Measurements from ENCODE around the gene AKAP6. TPM values are rescaled to one million over a fixed set of nuclear protein-coding genes. Genes with fewer than 3 reads are reported as not detected.

AKAP6 gene
- total and polyA plus RNA-seq, 8 donors: 3.7 to 7.2 (median 6.0) TPM

- intact Hi-C loops (cut with DNase I): no loop called here
- TF ChIP-seq, protein P1, sequence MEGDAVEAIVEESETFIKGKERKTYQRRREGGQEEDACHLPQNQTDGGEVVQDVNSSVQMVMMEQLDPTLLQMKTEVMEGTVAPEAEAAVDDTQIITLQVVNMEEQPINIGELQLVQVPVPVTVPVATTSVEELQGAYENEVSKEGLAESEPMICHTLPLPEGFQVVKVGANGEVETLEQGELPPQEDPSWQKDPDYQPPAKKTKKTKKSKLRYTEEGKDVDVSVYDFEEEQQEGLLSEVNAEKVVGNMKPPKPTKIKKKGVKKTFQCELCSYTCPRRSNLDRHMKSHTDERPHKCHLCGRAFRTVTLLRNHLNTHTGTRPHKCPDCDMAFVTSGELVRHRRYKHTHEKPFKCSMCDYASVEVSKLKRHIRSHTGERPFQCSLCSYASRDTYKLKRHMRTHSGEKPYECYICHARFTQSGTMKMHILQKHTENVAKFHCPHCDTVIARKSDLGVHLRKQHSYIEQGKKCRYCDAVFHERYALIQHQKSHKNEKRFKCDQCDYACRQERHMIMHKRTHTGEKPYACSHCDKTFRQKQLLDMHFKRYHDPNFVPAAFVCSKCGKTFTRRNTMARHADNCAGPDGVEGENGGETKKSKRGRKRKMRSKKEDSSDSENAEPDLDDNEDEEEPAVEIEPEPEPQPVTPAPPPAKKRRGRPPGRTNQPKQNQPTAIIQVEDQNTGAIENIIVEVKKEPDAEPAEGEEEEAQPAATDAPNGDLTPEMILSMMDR (IDR thresholded peaks at IDR 0.05): no peak
Observed at GRCh38 chr14:32421781-32422180, 92.7 kb downstream of the AKAP6 start.

DNA sequence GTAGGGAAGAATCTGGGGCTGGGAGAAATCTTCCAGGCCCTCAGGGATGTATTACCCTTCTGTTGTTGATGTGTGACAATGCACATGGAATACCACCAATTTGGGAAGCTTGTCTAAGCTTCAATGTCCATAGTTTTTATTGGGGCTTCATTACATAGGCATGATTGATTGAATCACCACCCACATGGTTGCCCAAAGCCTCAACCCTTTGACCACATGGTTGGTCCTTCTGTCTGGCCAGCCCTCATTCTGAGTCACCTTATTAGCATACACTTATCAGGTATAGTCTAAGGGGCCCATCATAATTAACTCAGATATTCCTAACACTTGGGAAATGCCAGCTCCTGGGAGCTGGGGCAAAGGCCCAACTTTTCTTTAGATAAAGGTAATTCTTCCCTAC is 93.3 kb downstream of the AKAP6 start:
- no peak for DNase-seq
- H3K36me3 ChIP-seq: no peaks in the 10 kb centered on the region
- ATAC-seq: no peak
- H3K27me3 ChIP-seq: no peaks in the 10 kb centered on the region
- H3K4me3 ChIP-seq: no peak overlapping the region
- TF ChIP-seq, protein P1 (IDR thresholded peaks at IDR 0.05): no peak
- intact Hi-C loops (cut with DNase I): no loop called here
- H3K9me3 ChIP-seq: peaks cover 0 to 15% of the 10 kb centered on the region in 2 donors
- no peak overlapping the region for H3K27ac ChIP-seq
- H3K4me1 ChIP-seq: no peaks in the 10 kb centered on the region

More at GRCh38 chr14:32421781-32422180, 92.7 kb downstream of the AKAP6 start:
- Histone ChIP-seq H3K4me3 (no peak overlapping the region), H3K27ac (no peak overlapping the region), H3K9me3 (peaks cover 0 to 15% of the 10 kb centered on the region in 2 donors), H3K4me1 (no peaks in the 10 kb centered on the region), H3K36me3 (no peaks in the 10 kb centered on the region), H3K27me3 (no peaks in the 10 kb centered on the region)
- DNase-seq (no peak), ATAC-seq (no peak)

GRCh38 chr14:32426028-32426427 is 96.9 kb downstream of the AKAP6 start:
- no peaks in the 10 kb centered on the region for H3K36me3 ChIP-seq
- no peak for ATAC-seq
- TF ChIP-seq, protein P1 (IDR thresholded peaks at IDR 0.05): no peak

DNA sequence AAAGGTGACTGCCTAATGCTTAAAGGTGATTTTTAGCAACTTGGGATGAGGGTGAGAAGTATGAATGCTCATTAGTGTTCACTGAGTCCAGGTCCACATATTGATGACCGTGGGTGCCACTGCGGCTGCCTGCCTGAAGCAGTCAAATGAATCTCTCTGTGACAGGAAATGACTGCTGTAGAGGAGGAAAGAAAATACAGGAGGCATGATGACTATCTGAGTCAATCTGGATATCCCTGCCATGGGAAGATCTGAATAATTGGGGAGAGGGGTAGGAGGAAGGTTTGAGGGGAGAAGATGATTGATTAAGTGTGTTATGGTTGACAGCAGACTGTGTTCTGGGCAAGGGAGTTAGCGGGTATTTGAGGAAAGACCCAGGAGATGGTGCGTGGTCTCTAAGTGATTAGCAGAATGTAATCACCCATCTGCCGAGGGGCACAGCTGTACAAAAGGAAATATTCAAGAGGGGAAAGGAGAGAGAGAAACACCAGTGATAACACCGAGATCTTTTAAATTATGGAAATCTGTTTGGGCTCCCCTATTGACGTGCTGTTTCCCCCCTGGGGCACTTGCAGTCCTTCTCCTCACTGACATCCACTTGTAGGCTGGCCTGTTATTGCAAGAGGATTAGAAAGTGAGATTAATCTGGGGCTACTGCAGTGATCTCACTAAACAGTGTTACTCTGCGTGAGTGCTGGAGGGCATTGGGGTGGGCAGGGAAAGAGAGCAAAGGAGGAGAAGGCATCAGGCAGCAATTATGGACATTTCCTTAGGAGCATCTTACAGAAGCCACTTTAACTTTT is 97.7 kb downstream of the AKAP6 start:
- ATAC-seq: no peak
- Histone ChIP-seq H3K9me3 (peaks cover 0 to 12% of the 10 kb centered on the region in 2 donors), H3K27ac (no peak overlapping the region), H3K27me3 (no peaks in the 10 kb centered on the region), H3K4me3 (no peak overlapping the region), H3K36me3 (no peaks in the 10 kb centered on the region), H3K4me1 (no peaks in the 10 kb centered on the region)
- intact Hi-C loops (cut with DNase I): no loop called here
- peak in 1 of 4 donors; percentile 9 for DNase-seq
- TF ChIP-seq, protein P1 (IDR thresholded peaks at IDR 0.05): no peak

More at GRCh38 chr14:32426028-32426427, 96.9 kb downstream of the AKAP6 start:
- H3K9me3 ChIP-seq: peaks cover 0 to 15% of the 10 kb centered on the region in 2 donors
- H3K27me3 ChIP-seq: no peaks in the 10 kb centered on the region
- intact Hi-C loops (cut with DNase I): no loop called here
- no peak overlapping the region for H3K4me3 ChIP-seq
- no peak for DNase-seq
- no peaks in the 10 kb centered on the region for H3K4me1 ChIP-seq
- H3K27ac ChIP-seq: no peak overlapping the region

DNA sequence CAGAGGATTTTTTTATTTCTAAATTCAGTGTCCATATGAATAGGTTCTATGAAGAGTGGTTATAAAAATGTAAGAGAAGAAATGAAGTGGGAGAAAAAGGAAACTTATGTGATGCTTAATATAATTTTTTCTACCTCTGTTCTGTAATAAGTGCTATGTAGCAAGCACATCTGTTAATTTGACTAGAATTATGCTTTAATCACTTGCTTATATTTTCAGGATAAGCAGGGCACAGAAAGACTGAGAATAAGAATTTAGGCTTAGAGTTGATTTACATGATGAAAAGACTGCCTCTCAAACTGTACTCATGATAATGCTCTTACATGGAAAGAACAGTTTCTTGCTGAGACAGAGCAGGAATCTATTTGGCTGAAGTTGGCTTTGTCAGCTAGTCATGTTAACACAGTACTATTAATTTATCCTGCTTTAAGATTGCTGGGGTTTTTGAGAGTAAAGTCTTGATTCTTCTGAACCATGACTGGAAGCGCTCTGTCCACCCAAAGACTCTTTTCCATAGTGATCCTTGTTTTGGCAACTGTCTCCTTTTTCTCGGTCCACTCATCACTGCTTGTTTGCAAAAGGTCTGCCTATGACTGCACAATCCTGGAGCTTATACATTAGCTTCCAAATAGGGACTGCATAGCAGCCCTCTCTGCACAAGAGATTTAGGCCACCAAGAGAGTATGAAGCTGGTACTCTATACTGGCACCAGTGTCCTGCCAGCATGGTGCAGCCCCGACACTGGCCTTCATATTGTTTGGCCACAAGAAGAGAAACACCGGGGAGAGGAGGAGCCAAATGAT is 98.8 kb downstream of the AKAP6 start:
- TF ChIP-seq, protein P1 (IDR thresholded peaks at IDR 0.05): no peak
- intact Hi-C loops (cut with DNase I): no loop called here
- peaks cover 0 to 2% of the 10 kb centered on the region in 2 donors for H3K9me3 ChIP-seq
- no peaks in the 10 kb centered on the region for H3K4me1 ChIP-seq
- no peak for ATAC-seq
- no peaks in the 10 kb centered on the region for H3K27me3 ChIP-seq
- DNase-seq: peak in 2 of 4 donors; percentile 36 to 45
- H3K27ac ChIP-seq: no peak overlapping the region
- H3K4me3 ChIP-seq: no peak overlapping the region
- no peaks in the 10 kb centered on the region for H3K36me3 ChIP-seq
